ENCODE data around the gene PHACTR2.
"Not testable (repeated sequence)": the region's sequence is repeated elsewhere in the genome, so short reads cannot be mapped to it uniquely, and the experiment has no call there.

The PHACTR2 gene

GRCh38 chr6:143677891-143678791 lies at the start of gene PHACTR2:
PHACTR2 (plus strand) TSS chr6:143677965; CDS start chr6:143678164, 199 bp downstream.
- peak within 1 kb of the TSS; percentile 93 for H3K4me3 ChIP-seq (ENCODE audit: low read depth, low read length)

GRCh38 chr6:143629104-143630080 lies 48.4 kb upstream of the PHACTR2 start:
- H3K4me3 ChIP-seq (ENCODE audit: low read depth, low read length), result no peak overlapping the region

- H3K4me3 ChIP-seq (ENCODE audit: low read depth, low read length), result not testable (repeated sequence)
Measured at GRCh38 chr6:143631196-143631595, 46.6 kb upstream of the PHACTR2 start.

DNA sequence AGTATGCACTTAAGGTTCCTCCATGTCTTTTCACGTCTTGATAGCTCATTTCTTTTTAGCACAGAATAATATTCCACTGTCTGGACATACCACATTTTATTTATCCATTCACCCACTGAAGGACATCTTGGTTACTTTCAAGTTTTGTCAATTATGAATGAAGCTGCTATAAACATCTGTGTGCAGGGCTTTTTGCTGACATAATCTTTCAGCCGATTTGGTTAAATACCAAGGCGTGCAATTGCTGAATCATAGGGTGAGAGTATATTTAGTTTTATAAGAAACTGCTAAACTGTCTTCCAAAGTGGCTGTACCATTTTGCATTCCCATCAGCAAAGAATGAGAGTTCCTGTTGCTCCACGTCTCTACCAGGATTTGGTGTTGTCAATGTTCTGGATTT lies 44.9 kb upstream of the PHACTR2 start:
- H3K4me3 ChIP-seq (ENCODE audit: low read depth, low read length), result no peak overlapping the region

GRCh38 chr6:143634486-143634885 lies 43.3 kb upstream of the PHACTR2 start:
- H3K4me3 ChIP-seq (ENCODE audit: low read depth, low read length), result no peak overlapping the region

DNA sequence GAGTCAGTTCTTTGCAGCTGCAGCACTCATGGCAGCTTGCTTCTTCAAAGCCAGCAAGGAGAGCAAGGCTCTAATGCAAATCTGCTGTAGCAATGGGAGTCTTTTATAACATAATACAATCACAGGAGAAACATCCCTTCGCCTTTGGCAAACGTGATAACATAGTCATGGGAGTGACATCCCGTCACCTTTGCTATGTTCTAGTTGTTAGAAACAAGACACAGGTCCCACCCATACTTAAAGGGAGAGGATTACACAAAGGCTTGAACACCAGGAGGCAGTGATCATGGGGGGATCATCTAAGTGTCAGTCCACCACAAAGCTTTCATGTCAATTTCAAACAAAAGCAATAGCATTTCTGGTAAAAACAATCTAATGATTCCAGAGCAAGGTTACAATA lies 40.1 kb upstream of the PHACTR2 start:
- H3K4me3 ChIP-seq (ENCODE audit: low read depth, low read length), result no peak overlapping the region

DNA sequence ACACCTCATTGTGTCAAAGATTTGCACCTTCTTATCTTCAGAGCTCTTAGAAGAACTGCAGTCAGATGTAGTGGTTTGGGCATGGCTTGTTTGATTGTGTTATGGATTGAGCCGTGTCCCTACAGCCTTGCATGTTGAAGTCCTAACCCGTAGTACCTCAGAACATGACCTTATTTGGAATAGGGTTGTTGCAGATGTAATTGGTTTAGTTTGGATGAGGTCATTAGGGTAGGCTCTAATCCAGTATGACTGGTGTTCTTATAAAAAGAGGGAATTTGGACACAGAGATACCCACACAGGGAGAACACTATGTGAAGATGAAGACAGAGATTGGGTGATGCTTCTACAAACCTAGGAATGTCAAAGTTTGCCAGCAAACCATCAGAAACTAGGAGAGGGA lies 35.4 kb upstream of the PHACTR2 start:
- H3K4me3 ChIP-seq (ENCODE audit: low read depth, low read length), result no peak overlapping the region

GRCh38 chr6:143647191-143647590 lies 30.6 kb upstream of the PHACTR2 start:
- no peak overlapping the region for H3K4me3 ChIP-seq (ENCODE audit: low read depth, low read length)

DNA sequence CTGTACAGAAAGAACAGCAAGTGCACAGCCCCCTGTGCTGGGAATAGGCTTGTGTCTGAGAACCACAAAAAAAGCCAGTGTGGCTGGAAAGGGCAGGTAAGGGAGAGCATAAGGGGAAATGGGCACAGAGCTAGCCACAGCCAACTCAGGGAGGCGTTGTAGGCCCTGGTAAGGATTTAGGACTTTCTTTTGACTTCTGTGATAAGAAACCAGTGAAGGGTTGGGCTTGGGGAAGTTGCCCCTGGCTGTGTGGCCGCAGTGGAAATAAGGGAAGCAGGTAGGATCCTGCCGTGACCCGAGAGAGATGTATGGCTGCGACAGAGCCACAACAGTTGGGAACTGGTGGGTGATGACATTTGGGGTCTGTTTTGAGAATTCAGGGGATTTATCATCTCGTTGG lies 30.0 kb upstream of the PHACTR2 start:
- no peak overlapping the region for H3K4me3 ChIP-seq (ENCODE audit: low read depth, low read length)

DNA sequence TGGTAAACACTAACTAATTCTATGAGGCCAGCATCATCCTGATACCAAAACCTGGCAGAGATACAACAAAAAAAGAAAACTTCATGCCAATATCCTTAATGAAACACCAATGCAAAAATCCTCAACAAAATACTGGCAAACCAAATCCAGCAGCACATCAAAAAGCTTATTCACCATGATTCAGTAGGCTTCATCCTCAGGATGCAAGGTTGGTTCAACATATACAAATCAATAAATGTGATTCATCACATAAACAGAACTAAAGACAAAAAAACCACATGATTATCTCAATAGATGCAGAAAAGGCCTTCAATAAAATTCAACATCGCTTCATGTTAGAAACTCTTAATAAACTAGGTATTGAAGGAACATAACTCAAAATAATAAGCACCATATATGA lies 28.4 kb upstream of the PHACTR2 start:
- H3K4me3 ChIP-seq (ENCODE audit: low read depth, low read length), result not testable (repeated sequence)

DNA sequence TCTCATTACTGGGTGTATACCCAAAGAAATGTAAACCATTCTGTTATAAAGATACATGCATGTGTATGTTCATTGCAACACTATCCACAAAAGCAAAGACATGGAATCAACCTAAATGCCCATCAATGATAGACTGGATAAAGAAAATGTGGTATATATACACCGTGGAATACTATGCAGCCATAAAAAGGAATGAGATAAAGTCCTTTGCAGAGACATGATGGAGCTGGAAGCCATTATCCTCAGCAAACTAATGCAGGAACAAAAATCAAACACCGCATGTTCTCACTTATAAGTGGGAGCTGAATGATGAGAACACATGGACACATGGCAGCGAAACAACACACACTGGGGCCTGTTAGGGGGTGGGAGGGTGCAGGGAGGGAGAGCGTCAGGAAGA lies 26.4 kb upstream of the PHACTR2 start:
- not testable (repeated sequence) for H3K4me3 ChIP-seq (ENCODE audit: low read depth, low read length)

- no peak overlapping the region for H3K4me3 ChIP-seq (ENCODE audit: low read depth, low read length)
Measured at GRCh38 chr6:143652841-143653331, 24.9 kb upstream of the PHACTR2 start.

- no peak overlapping the region for H3K4me3 ChIP-seq (ENCODE audit: low read depth, low read length)
Measured at GRCh38 chr6:143655541-143655940, 22.2 kb upstream of the PHACTR2 start.

DNA sequence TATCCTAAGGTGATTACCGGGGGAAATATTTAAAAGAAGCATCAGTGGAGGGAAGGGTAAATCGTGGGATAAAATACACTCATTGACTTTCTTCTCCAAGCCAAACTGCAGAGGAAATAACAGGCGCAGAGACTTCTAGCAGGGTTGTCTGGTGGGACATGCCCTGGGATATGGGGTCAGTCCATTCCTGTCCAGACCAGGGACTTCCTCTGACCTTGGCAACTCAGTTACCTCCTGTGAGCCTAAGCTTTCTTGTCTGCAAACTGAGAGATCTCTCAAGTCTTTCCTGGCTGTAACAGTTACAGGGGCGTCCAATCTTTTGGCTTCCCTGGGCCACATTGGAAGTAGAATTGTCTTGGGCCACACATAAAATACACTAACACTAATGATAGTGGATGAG lies 21.7 kb upstream of the PHACTR2 start:
- H3K4me3 ChIP-seq (ENCODE audit: low read depth, low read length), result no peak overlapping the region

- no peak overlapping the region for H3K4me3 ChIP-seq (ENCODE audit: low read depth, low read length)
Measured at GRCh38 chr6:143657809-143658208, 20.0 kb upstream of the PHACTR2 start.

- not testable (repeated sequence) for H3K4me3 ChIP-seq (ENCODE audit: low read depth, low read length)
Measured at GRCh38 chr6:143660170-143660569, 17.6 kb upstream of the PHACTR2 start.

DNA sequence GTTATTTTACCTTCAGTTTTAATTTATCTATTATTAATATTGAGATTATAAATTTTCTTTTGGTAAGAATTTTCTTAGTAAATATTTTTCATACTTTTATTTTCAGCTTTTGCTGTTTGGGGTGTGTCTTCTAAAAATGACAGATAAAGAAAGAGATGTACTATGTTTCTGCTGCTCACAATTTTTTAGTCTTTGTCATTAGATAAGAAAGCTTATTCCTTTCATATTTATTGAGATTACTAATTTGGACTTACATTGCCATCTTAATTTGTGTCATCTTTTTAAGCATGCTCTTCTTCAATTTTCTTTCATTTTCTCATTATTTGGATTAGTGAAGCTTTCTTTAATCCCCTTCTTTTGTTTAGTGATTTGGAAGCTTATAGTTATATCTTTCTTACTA lies 13.6 kb upstream of the PHACTR2 start:
- no peak overlapping the region for H3K4me3 ChIP-seq (ENCODE audit: low read depth, low read length)

- not testable (repeated sequence) for H3K4me3 ChIP-seq (ENCODE audit: low read depth, low read length)
Measured at GRCh38 chr6:143666007-143666406, 11.8 kb upstream of the PHACTR2 start.

- not testable (repeated sequence) for H3K4me3 ChIP-seq (ENCODE audit: low read depth, low read length)
Measured at GRCh38 chr6:143669483-143669882, 8.3 kb upstream of the PHACTR2 start.

DNA sequence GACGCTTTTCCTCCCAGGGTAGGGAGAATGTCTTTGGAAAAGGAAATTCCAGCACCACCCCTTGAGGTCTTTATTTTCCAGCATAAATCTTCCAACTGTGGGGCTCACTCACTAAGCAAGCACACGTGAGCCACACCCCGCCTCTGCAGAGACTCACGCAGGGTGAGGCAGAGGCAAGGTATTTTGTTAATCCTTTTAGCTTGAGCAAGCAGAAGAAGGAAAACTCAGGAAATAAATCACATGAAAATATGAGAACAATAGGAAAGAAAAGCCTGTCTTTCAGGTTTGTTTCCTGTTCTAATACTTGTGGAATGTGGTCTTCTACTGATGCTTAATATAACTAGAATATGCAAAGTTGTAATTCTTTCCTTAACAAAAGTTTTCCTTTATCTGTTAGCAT lies 4.1 kb upstream of the PHACTR2 start:
- no peak overlapping the region for H3K4me3 ChIP-seq (ENCODE audit: low read depth, low read length)

All from iPS-11a (cell line).